ENCODE measurements around the gene ADPRS. TPM values are rescaled to one million over a fixed set of nuclear protein-coding genes. Genes with fewer than 3 reads are reported as not detected.

ADPRS gene
- total and polyA plus RNA-seq, 2 donors (not counting 3 experiments of a cell fraction or from before 2014, with no cell fraction given) = 32.9 to 48.1 TPM

DNA sequence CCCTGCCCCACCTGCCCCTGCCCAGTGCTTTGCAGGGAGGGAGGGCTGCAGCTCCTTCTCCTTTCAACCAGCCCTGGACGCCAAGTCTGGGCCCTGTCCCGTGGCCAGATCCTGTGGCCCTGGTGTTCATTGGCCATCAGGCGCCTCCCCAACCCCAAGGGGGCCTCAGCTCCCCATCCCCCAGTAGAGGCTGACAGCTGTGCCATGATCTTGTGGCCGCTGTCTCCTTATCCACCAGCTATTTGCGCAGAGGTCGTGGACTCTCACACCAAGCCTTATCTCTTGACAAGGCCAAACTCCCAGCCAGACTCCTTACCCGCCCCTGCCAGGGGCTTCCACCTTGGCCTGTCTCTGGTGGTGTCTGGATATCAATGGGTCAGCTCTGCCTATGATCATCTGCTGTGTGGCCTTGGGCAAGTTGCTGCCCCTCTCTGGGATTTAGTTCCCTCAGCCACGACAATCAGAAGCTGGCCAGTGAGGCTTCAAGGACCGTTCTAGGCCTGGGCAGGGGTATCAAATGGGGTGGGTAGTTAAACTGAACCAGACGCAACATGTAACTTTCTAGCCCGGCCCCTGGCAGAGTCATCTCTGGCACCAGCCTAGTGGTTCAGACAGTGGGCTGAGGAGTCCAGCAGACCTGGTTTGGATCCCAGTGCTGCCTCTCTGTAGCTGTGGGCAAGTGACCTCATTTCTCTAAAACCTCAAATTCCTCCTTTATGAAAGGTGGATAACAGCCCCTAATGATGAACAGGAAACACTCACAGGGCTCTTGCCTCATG lies 39.6 kb downstream of the ADPRS start:
- Histone ChIP-seq H3K4me1 (ENCODE audit: control insufficient read depth, extremely low read depth, insufficient read depth, low read length) (peaks cover 2% of the 10 kb centered on the region), H3K9me3 (replicated peaks; ENCODE audit: control insufficient read depth, insufficient read depth, low read length) (no peaks in the 10 kb centered on the region), H4K20me1 (replicated peaks; ENCODE audit: control insufficient read depth, extremely low read depth, insufficient read depth, low read length) (no peaks in the 10 kb centered on the region), H2AFZ (ENCODE audit: low read depth, low read length) (no peak overlapping the region), H3K4me2 (ENCODE audit: insufficient read depth, low read length) (no peak overlapping the region), H3K27ac (ENCODE audit: insufficient read depth, low read depth, low read length) (no peak overlapping the region), H3K27me3 (ENCODE audit: control insufficient read depth in 2 of 2, insufficient read depth in 2 of 2, low read length in 2 of 2) (peaks cover 5 to 9% of the 10 kb centered on the region in 2 experiments), H3K36me3 (ENCODE audit: control insufficient read depth in 2 of 2, extremely low read depth in 1 of 2, insufficient read depth in 2 of 2, low read length in 2 of 2) (no peaks in the 10 kb centered on the region), H3K9ac (replicated peaks; ENCODE audit: extremely low read depth, insufficient read depth, low read length) (no peak overlapping the region), H3K79me2 (ENCODE audit: control insufficient read depth, insufficient read depth, low read length) (no peaks in the 10 kb centered on the region), H3K9me1 (replicated peaks; ENCODE audit: control insufficient read depth, extremely low read depth, insufficient read depth, low read length) (no peaks in the 10 kb centered on the region), H3K4me3 (replicated peaks in 1 of 3; ENCODE audit: insufficient read depth in 1 of 3, low read depth in 1 of 3, low read length in 3 of 3) (no peak overlapping the region)
- DNase-seq (ENCODE audit: low read depth, low spot score) = no peak
- TF ChIP-seq, protein P1, sequence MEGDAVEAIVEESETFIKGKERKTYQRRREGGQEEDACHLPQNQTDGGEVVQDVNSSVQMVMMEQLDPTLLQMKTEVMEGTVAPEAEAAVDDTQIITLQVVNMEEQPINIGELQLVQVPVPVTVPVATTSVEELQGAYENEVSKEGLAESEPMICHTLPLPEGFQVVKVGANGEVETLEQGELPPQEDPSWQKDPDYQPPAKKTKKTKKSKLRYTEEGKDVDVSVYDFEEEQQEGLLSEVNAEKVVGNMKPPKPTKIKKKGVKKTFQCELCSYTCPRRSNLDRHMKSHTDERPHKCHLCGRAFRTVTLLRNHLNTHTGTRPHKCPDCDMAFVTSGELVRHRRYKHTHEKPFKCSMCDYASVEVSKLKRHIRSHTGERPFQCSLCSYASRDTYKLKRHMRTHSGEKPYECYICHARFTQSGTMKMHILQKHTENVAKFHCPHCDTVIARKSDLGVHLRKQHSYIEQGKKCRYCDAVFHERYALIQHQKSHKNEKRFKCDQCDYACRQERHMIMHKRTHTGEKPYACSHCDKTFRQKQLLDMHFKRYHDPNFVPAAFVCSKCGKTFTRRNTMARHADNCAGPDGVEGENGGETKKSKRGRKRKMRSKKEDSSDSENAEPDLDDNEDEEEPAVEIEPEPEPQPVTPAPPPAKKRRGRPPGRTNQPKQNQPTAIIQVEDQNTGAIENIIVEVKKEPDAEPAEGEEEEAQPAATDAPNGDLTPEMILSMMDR (IDR thresholded peaks at IDR 0.05; ENCODE audit: extremely low read depth in 1 of 2, insufficient read depth in 1 of 2, low read depth in 1 of 2, low read length in 2 of 2) = no peak
- TF ChIP-seq, protein P2, sequence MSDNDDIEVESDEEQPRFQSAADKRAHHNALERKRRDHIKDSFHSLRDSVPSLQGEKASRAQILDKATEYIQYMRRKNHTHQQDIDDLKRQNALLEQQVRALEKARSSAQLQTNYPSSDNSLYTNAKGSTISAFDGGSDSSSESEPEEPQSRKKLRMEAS (IDR thresholded peaks at IDR 0.05; ENCODE audit: insufficient read depth, insufficient read length) = no peak
- no peak for TF ChIP-seq MYC (IDR thresholded peaks at IDR 0.05; ENCODE audit: low read depth, low read length)
- no peak for TF ChIP-seq FOS (IDR thresholded peaks at IDR 0.05; ENCODE audit: borderline replicate concordance, insufficient read depth, low read length)
- TF ChIP-seq POLR2AphosphoS5 (IDR thresholded peaks at IDR 0.05; ENCODE audit: insufficient read depth, low read depth, low read length) = no peak
- TF ChIP-seq JUN (IDR thresholded peaks at IDR 0.05; ENCODE audit: borderline replicate concordance, insufficient read depth, insufficient read length, low read depth) = no peak
- no peak for TF ChIP-seq EZH2 (IDR thresholded peaks at IDR 0.05; ENCODE audit: borderline replicate concordance, low read depth, low read length, severe bottlenecking)
- no peak for TF ChIP-seq POLR2A (IDR thresholded peaks at IDR 0.05; ENCODE audit: low read depth, low read length)
- TF ChIP-seq GATA2 (IDR thresholded peaks at IDR 0.05; ENCODE audit: insufficient read depth, insufficient read length, low read depth, low read length) = no peak
- intact Hi-C loops (cut with micrococcal nuclease) (no loop called here), dilution Hi-C loops (cut with MboI; ENCODE audit: extremely low pct_ligation_motif_present, low sequenced_read_pairs) (no loop called here)
- ChIA-PET CTCF (interaction anchor here (0.7 to 2.2 kb wide), 3 partner anchors 9 to 31 kb away, joined by 3 to 6 read pairs (median 3); no protein-coding TSS in a partner anchor), POLR2A (interaction anchor here (0.8 kb wide), 1 partner anchor 10 kb away, joined by 3 read pairs; no protein-coding TSS in a partner anchor)
- BruUV-seq (replicated peaks) = no TSS peak
- FAIRE-seq = no peak

All from endothelial cell of umbilical vein (primary cell).